ENCODE data around the gene RAB3C. TPM values are rescaled to one million over a fixed set of nuclear protein-coding genes. Genes with fewer than 3 reads are reported as not detected.

Gene RAB3C
- total RNA-seq, 3 donors from 2014 or later = 0.29 to 6.1 (median 2.6) TPM

- Histone ChIP-seq H3K27ac (no peak overlapping the region), H3K36me3 (no peaks in the 10 kb centered on the region), H3K27me3 (no peaks in the 10 kb centered on the region), H3K9me3 (no peaks in the 10 kb centered on the region), H3K4me1 (no peaks in the 10 kb centered on the region), H3K4me3 (no peak overlapping the region)
- TF ChIP-seq POLR2AphosphoS5 (IDR thresholded peaks at IDR 0.05) (no peak), CTCF (IDR thresholded peaks at IDR 0.05) (no peak), POLR2A (IDR thresholded peaks at IDR 0.05) (no peak)
- no peak for DNase-seq (ENCODE audit: low spot score in 2 of 2)
- intact Hi-C loops (cut with DNase I; ENCODE audit: low total_unique reads) = no loop called here
Observed at GRCh38 chr5:58776559-58776958, 193.7 kb downstream of the RAB3C start.

DNA sequence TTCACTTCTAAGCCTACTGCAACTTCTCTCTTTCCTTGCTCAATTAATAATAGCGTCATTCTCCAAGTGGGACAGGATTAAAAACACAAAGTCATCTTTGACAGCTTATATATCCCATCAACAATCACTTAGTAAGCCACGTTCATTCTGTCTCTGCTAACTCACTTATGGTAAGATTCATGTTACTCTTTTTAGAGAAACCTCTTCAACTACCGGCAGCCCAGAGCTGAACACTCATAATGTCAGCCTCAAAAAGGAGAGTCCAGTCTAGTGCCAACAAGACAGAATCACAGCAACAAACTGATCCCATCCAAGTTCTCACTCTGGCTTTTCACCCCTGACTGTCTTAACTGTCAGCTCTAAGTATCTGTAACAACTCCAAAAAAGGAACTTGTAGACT, 196.0 kb downstream of the RAB3C start:
- no peak for TF ChIP-seq POLR2AphosphoS5 (IDR thresholded peaks at IDR 0.05)
- TF ChIP-seq CTCF (IDR thresholded peaks at IDR 0.05) = no peak
- TF ChIP-seq POLR2A (IDR thresholded peaks at IDR 0.05) = no peak
- H3K9me3 ChIP-seq = no peaks in the 10 kb centered on the region
- H3K4me1 ChIP-seq = no peaks in the 10 kb centered on the region
- no peaks in the 10 kb centered on the region for H3K27me3 ChIP-seq
- no peaks in the 10 kb centered on the region for H3K36me3 ChIP-seq
- DNase-seq (ENCODE audit: low spot score in 2 of 2) = no peak
- H3K4me3 ChIP-seq = no peak overlapping the region
- no peak overlapping the region for H3K27ac ChIP-seq
- intact Hi-C loops (cut with DNase I; ENCODE audit: low total_unique reads) = no loop called here

DNA sequence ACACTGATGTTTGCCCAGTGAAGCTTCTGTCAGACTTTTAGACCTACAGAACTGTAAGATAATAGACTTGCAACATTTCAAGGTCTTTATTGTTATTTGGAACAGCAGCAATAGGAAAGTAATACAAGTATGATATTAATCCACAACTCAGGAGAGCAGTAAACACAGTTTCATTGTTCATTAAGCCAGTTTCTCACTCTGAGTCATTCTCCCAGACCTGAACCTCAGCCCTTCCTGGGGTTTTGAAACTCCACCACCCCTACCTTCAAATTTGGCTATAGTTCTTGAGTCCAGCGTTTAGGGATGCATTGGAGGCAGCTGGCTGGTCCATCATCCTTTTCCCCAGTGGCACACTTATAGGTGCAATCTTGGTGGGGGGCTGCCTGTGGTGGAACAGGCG, 203.2 kb downstream of the RAB3C start:
- no peaks in the 10 kb centered on the region for H3K9me3 ChIP-seq
- no peak overlapping the region for H3K4me3 ChIP-seq
- H3K27me3 ChIP-seq = no peaks in the 10 kb centered on the region
- intact Hi-C loops (cut with DNase I; ENCODE audit: low total_unique reads) = no loop called here
- H3K4me1 ChIP-seq = no peaks in the 10 kb centered on the region
- no peak for DNase-seq (ENCODE audit: low spot score in 2 of 2)
- TF ChIP-seq CTCF (IDR thresholded peaks at IDR 0.05) (no peak), POLR2AphosphoS5 (IDR thresholded peaks at IDR 0.05) (no peak)
- H3K36me3 ChIP-seq = no peaks in the 10 kb centered on the region
- H3K27ac ChIP-seq = no peak overlapping the region

GRCh38 chr5:58786711-58787303, 203.9 kb downstream of the RAB3C start:
- no peaks in the 10 kb centered on the region for H3K9me3 ChIP-seq
- TF ChIP-seq POLR2AphosphoS5 (IDR thresholded peaks at IDR 0.05) (no peak), POLR2A (IDR thresholded peaks at IDR 0.05) (no peak), CTCF (IDR thresholded peaks at IDR 0.05) (no peak)
- no peaks in the 10 kb centered on the region for H3K4me1 ChIP-seq
- no peak overlapping the region for H3K4me3 ChIP-seq
- no peak for DNase-seq (ENCODE audit: low spot score in 2 of 2)
- no peaks in the 10 kb centered on the region for H3K36me3 ChIP-seq
- no peak overlapping the region for H3K27ac ChIP-seq
- no peaks in the 10 kb centered on the region for H3K27me3 ChIP-seq
- intact Hi-C loops (cut with DNase I; ENCODE audit: low total_unique reads) = no loop called here

- no peak for DNase-seq (ENCODE audit: low spot score in 2 of 2)
- Histone ChIP-seq H3K27ac (no peak overlapping the region), H3K9me3 (no peaks in the 10 kb centered on the region), H3K36me3 (no peaks in the 10 kb centered on the region), H3K4me3 (no peak overlapping the region), H3K27me3 (no peaks in the 10 kb centered on the region), H3K4me1 (no peaks in the 10 kb centered on the region)
- intact Hi-C loops (cut with DNase I; ENCODE audit: low total_unique reads) = no loop called here
- TF ChIP-seq POLR2AphosphoS5 (IDR thresholded peaks at IDR 0.05) (no peak), POLR2A (IDR thresholded peaks at IDR 0.05) (no peak), CTCF (IDR thresholded peaks at IDR 0.05) (no peak)
Observed at GRCh38 chr5:58787987-58788386, 205.1 kb downstream of the RAB3C start.

Measured in breast epithelium (tissue), 4 donors.